Suprapubic skin (tissue), 4 donors: ENCODE data around the gene PPP4R1. TPM values are rescaled to one million over a fixed set of nuclear protein-coding genes. Genes with fewer than 3 reads are reported as not detected.

Experiments used
- DNase-seq, 2 donors: peaks; one replicate each; pipeline ENCODE4 v3.0.0-alpha.2; 2019; ENCODE audit warnings: low spot score in 2 of 2
- H3K27ac ChIP-seq: fragments of 200-600 bp; sonication (generic); one replicate; pipeline ENCODE4 v1.5.1; 2019
- H3K27me3 ChIP-seq: fragments of 200-600 bp; sonication (generic); one replicate; pipeline ENCODE4 v1.5.1; 2019
- H3K36me3 ChIP-seq: fragments of 200-600 bp; sonication (generic); one replicate; pipeline ENCODE4 v1.5.1; 2019
- H3K4me1 ChIP-seq: fragments of 200-600 bp; sonication (generic); one replicate; pipeline ENCODE4 v1.5.1; 2019
- H3K4me3 ChIP-seq: fragments of 200-600 bp; sonication (generic); one replicate; pipeline ENCODE4 v1.5.1; 2019; ENCODE audit warnings: mild to moderate bottlenecking
- H3K9me3 ChIP-seq: fragments of 200-600 bp; sonication (generic); one replicate; pipeline ENCODE4 v1.5.1; 2019
- EP300 ChIP-seq: sonication (generic); formaldehyde crosslinking; IDR thresholded peaks from one replicate; pipeline ENCODE4 v1.6.1; 2017; ENCODE audit warnings: antibody characterized with exemption
- POLR2A ChIP-seq, 2 donors: fragments of 450-650 bp; IDR thresholded peaks; one replicate each; pipeline ENCODE4 v1.6.1; 2017; ENCODE audit warnings: antibody characterized with exemption in 2 of 2, mild to moderate bottlenecking in 2 of 2, moderate library complexity in 2 of 2
- POLR2AphosphoS5 ChIP-seq, 3 donors: sonication (generic); formaldehyde crosslinking; IDR thresholded peaks; one replicate each; pipeline ENCODE4 v1.6.1; 2017; ENCODE audit warnings: antibody characterized with exemption in 3 of 3
- WGBS: methylation state at CpG from one replicate; pipeline ENCODE4 v1.1.5; 2018; 5-methylcytosine and 5-hydroxymethylcytosine counted together
- total RNA-seq, 4 donors: library from RNA; depleted of rRNA; stranded (reverse); fragments of >200 nt; gene quantifications; one replicate each; pipeline ENCODE4 v1.1.0, GENCODE V29; 2016
- TF ChIP-seq, protein P1 (sequence below), 2 donors: fragments of 200-600 bp in 1 of 2; fragments of 450-650 bp in 1 of 2; sonication (generic) in 1 of 2; IDR thresholded peaks; one replicate each; pipeline ENCODE4 v1.5.1; 2016 to 2019; ENCODE audit warnings: antibody characterized with exemption in 2 of 2, mild to moderate bottlenecking in 1 of 2, moderate library complexity in 1 of 2

Gene PPP4R1
- total RNA-seq, 4 donors from 2014 or later: 82.3 to 153 (median 113) TPM

DNA sequence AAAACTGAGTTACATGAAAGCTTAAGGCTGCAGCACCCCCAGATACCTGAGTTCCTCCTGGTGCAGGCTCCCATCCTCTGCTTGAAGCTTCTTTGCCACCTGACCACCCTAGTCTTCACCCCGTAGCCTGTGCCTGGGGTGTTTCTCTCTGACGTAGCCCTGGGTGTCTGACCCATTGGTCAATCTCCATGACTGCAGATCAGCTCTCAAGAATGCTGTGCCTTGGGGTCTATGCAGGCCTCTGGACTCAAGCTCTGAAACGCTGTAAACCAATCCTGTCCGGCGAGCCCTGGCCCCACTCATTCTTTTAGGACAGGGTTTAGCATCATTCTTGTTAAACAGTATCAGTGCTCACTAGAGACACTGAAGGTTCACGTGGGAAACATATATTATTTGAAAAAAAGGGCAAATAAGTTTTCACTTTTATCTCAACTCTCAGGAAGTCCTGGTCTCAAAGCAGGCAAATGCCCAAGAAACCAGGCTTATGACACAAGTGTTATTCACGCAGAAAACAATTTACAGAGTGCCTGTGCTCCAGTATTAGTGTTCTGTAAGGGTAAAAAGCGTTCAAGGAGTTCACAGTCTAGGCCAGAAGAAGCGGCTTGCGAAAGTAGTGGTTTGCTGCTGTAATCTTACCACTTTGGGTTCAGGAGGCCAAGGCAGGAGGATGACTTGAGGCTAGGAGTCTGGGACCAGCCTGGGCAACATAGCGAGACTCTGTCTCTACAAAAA lies 22.8 kb upstream of the PPP4R1 start:
- H3K4me1 ChIP-seq: no peaks in the 10 kb centered on the region
- H3K27me3 ChIP-seq: no peaks in the 10 kb centered on the region
- H3K27ac ChIP-seq: no peak overlapping the region
- WGBS: 91% methylated on average over 11 of the region's 11 CpGs
- no peaks in the 10 kb centered on the region for H3K36me3 ChIP-seq
- H3K4me3 ChIP-seq: no peak overlapping the region
- DNase-seq: no peak
- no peaks in the 10 kb centered on the region for H3K9me3 ChIP-seq
- TF ChIP-seq POLR2AphosphoS5 (IDR thresholded peaks at IDR 0.05) (no peak), EP300 (no peak), POLR2A (IDR thresholded peaks at IDR 0.05) (no peak)
- TF ChIP-seq, protein P1, sequence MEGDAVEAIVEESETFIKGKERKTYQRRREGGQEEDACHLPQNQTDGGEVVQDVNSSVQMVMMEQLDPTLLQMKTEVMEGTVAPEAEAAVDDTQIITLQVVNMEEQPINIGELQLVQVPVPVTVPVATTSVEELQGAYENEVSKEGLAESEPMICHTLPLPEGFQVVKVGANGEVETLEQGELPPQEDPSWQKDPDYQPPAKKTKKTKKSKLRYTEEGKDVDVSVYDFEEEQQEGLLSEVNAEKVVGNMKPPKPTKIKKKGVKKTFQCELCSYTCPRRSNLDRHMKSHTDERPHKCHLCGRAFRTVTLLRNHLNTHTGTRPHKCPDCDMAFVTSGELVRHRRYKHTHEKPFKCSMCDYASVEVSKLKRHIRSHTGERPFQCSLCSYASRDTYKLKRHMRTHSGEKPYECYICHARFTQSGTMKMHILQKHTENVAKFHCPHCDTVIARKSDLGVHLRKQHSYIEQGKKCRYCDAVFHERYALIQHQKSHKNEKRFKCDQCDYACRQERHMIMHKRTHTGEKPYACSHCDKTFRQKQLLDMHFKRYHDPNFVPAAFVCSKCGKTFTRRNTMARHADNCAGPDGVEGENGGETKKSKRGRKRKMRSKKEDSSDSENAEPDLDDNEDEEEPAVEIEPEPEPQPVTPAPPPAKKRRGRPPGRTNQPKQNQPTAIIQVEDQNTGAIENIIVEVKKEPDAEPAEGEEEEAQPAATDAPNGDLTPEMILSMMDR (IDR thresholded peaks at IDR 0.05): no peak

DNA sequence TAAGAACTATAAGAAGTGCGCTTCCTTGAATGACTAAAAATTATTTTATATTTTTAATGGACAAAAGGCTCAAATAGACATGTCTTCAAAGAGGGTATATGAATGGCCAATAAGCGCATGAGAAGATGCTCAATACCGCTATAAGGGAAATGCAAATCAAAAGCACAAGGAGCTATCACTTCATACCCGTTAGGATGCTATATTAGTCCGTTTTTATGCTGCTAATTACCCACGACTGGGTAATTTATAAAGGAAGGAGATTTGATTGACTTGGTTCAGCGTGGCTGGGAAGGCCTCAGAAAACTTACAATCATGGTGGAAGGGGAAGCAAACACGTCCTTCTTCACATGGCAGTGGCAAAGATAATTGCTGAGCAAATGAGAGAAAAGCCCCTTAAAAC lies 20.5 kb upstream of the PPP4R1 start:
- Histone ChIP-seq H3K36me3 (no peaks in the 10 kb centered on the region), H3K4me1 (no peaks in the 10 kb centered on the region), H3K27me3 (no peaks in the 10 kb centered on the region), H3K27ac (no peak overlapping the region), H3K4me3 (no peak overlapping the region), H3K9me3 (no peaks in the 10 kb centered on the region)
- DNase-seq: no peak
- 95% methylated on average over 8 of the region's 8 CpGs for WGBS
- TF ChIP-seq POLR2A (IDR thresholded peaks at IDR 0.05) (no peak), EP300 (no peak), POLR2AphosphoS5 (IDR thresholded peaks at IDR 0.05) (no peak)
- TF ChIP-seq, protein P1 (IDR thresholded peaks at IDR 0.05): no peak

DNA sequence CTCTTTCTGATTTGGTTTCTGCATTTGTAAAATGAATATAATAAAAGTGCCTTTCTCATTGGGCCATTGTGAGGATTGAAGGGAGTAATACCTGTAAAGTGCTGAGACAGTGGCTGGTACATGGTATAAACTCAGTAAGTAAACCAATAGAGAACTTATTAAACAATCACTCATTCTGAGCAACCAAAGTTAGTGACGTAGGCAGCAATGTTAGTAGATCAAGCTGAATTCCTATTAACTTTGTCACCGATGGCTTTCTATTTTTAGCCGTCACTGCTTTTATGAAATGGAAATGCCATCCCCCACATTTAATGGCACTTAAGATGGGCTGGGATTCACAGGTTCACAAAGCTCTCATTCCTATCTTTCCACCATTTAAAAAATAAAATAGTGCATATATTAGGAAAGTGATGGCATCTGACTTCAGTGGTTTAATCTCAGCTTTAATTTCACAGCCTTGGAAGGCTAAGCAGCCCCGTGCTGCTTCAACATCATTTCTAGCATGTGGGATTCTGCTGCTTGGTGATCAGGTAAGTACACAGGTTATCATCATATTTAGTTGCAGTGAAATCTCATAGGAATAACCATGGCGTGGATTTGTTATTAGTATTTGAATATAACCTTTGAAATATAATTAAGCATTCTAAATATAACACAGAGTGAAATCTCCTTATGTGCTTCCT lies 17.6 kb upstream of the PPP4R1 start:
- Histone ChIP-seq H3K4me3 (no peak overlapping the region), H3K36me3 (no peaks in the 10 kb centered on the region), H3K27me3 (no peaks in the 10 kb centered on the region), H3K9me3 (no peaks in the 10 kb centered on the region), H3K27ac (no peak overlapping the region), H3K4me1 (no peaks in the 10 kb centered on the region)
- DNase-seq: no peak
- no peak for TF ChIP-seq POLR2AphosphoS5 (IDR thresholded peaks at IDR 0.05)
- no peak for TF ChIP-seq POLR2A (IDR thresholded peaks at IDR 0.05)
- no peak for TF ChIP-seq EP300
- TF ChIP-seq, protein P1 (IDR thresholded peaks at IDR 0.05): no peak
- 60% methylated on average over 5 of the region's 5 CpGs for WGBS

DNA sequence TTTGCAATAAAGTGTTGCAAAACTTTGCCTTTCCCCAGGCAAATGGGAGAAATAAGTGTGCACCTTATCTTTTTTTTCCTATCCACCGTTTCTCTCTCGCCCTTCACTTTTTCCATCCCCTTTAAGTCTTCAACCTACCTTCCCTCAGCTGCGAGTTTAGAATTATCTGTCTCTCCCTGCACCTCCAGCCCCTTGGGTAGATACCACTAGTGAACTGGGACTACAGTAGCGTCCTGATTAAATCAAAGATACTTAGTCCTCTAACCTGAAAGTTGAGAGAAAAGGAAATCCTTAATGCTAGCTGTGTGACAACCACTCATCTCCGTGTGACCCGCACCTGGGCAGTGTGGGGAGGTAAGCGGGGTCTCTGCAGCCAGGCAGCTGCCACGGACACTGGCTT lies 16.1 kb upstream of the PPP4R1 start:
- Histone ChIP-seq H3K9me3 (no peaks in the 10 kb centered on the region), H3K4me1 (no peaks in the 10 kb centered on the region), H3K27ac (no peak overlapping the region), H3K4me3 (no peak overlapping the region), H3K27me3 (no peaks in the 10 kb centered on the region), H3K36me3 (no peaks in the 10 kb centered on the region)
- TF ChIP-seq, protein P1 (IDR thresholded peaks at IDR 0.05): no peak
- no peak for DNase-seq
- 80% methylated on average over 8 of the region's 8 CpGs for WGBS

DNA sequence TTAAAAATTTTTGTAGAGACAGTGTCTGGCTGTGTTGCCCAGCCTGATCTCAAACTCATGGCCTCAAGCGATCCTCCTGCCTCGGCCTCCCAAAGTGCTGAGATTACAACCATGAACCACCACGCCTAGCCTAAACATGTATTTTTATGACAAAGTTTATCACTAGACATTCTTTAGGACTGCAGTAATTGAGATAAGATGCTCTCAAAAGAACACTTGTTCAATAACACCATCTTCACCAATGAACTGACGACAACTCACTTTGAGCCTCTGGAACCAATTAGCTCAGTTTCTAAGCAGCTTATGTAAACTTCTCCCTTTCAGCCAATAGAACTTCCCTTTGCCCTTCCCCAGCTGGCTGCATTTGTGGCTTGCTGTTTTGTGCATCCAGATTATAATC lies 15.3 kb upstream of the PPP4R1 start:
- DNase-seq: no peak
- Histone ChIP-seq H3K4me3 (no peak overlapping the region), H3K27me3 (no peaks in the 10 kb centered on the region), H3K36me3 (no peaks in the 10 kb centered on the region), H3K9me3 (no peaks in the 10 kb centered on the region), H3K4me1 (no peaks in the 10 kb centered on the region), H3K27ac (no peak overlapping the region)
- TF ChIP-seq EP300: no peak
- TF ChIP-seq POLR2AphosphoS5 (IDR thresholded peaks at IDR 0.05): no peak
- TF ChIP-seq POLR2A (IDR thresholded peaks at IDR 0.05): no peak
- TF ChIP-seq, protein P1 (IDR thresholded peaks at IDR 0.05): no peak
- 74% methylated on average over 4 of the region's 4 CpGs for WGBS
